ENCODE results near the gene ZNF326. TPM values are rescaled to one million over a fixed set of nuclear protein-coding genes. Genes with fewer than 3 reads are reported as not detected.

The ZNF326 gene
- total RNA-seq, 1 experiment from 2014 or later = 19.3 TPM

DNA sequence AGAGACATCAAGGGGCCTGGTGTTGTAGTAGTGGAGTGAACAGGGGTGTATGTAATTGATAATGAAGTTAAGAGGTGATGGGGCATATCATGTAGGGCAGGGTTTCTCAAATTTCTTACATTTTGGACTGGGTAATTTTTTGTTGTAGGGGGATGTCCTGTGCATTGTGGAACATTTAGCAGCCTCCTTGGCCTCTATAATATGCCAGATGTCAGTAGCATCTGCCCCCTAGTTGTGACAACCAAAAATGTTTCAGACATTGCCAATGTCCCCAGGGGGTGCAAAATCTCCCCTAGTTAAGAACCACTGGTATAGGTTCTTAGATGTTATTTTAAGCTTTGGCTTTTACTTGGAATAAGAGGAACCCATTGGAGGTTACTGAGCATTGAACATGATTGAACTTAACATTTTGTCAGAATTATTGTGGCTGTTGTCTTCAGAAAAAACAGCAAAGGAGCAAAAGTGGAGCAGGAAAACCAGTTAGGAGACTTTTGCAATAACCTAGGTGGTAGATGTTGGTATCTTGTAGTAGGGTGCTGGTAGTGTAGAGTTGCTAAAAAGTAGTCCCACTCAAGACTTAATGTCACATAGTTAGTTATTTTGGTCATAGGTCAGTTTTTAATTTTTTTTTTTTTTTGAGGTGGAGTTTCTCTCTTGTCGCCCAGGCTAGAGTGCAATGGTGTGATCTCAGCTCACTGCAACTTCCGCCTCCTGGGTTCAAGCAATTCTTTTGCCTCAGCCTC, 6.2 kb downstream of the ZNF326 start:
- Histone ChIP-seq H4K20me1 (ENCODE audit: insufficient read depth) (no peaks in the 10 kb centered on the region; the same call in 1 of the 2 replicates), H3K27ac (ENCODE audit: low read depth, low read length) (no peak overlapping the region), H3K79me2 (ENCODE audit: insufficient read depth, low read length) (peaks cover 98% of the 10 kb centered on the region), H3K9ac (ENCODE audit: low read length) (no peak overlapping the region), H3K4me1 (ENCODE audit: control insufficient read depth in 1 of 2, insufficient read depth in 2 of 2, low read length in 2 of 2) (peaks cover 3 to 4% of the 10 kb centered on the region in 2 experiments; a peak in 2 of 4 replicates), H3K4me3 (replicated peaks in 1 of 2; ENCODE audit: low read depth in 1 of 2, low read length in 2 of 2) (no peak overlapping the region), H3K4me2 (ENCODE audit: low read length) (no peak overlapping the region), H3K36me3 (ENCODE audit: control insufficient read depth in 1 of 2, insufficient read depth in 2 of 2, low read length in 2 of 2) (peaks cover 0 to 15% of the 10 kb centered on the region in 2 experiments; a peak in 2 of 4 replicates), H3K9me2 (ENCODE audit: insufficient read depth) (no peaks in the 10 kb centered on the region), H3K27me3 (ENCODE audit: insufficient read depth, low read length) (no peaks in the 10 kb centered on the region), H3K9me3 (ENCODE audit: control insufficient read depth in 1 of 2, insufficient read depth in 1 of 2, low read depth in 1 of 2, low read length in 2 of 2) (no peaks in the 10 kb centered on the region), H2AFZ (ENCODE audit: low read depth, low read length, poor library complexity, severe bottlenecking) (no peak overlapping the region)
- no TSS peak for BruUV-seq (replicated peaks)
- POLR2A ChIA-PET = no interaction called here
- TF ChIP-seq ELF1 (IDR thresholded peaks at IDR 0.05; ENCODE audit: borderline replicate concordance, low read depth) = no peak
- TF ChIP-seq, protein P1, sequence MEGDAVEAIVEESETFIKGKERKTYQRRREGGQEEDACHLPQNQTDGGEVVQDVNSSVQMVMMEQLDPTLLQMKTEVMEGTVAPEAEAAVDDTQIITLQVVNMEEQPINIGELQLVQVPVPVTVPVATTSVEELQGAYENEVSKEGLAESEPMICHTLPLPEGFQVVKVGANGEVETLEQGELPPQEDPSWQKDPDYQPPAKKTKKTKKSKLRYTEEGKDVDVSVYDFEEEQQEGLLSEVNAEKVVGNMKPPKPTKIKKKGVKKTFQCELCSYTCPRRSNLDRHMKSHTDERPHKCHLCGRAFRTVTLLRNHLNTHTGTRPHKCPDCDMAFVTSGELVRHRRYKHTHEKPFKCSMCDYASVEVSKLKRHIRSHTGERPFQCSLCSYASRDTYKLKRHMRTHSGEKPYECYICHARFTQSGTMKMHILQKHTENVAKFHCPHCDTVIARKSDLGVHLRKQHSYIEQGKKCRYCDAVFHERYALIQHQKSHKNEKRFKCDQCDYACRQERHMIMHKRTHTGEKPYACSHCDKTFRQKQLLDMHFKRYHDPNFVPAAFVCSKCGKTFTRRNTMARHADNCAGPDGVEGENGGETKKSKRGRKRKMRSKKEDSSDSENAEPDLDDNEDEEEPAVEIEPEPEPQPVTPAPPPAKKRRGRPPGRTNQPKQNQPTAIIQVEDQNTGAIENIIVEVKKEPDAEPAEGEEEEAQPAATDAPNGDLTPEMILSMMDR (IDR thresholded peaks at IDR 0.05 in 2 of 3, conservative IDR thresholded peaks at IDR 0.05 in 1 of 3; ENCODE audit: borderline replicate concordance in 1 of 3, insufficient read depth in 1 of 3, low read depth in 2 of 3, low read length in 2 of 3) = peak; percentile 11 to 53 (median 34); a peak in 4 of 6 replicates
- intact Hi-C loops (cut with micrococcal nuclease) = no loop called here
- CTCF ChIA-PET = interaction anchor here (0.5 kb wide), 1 partner anchor 16 kb away, joined by 5 read pairs; no protein-coding TSS in a partner anchor
- ATAC-seq (peak; percentile 73), DNase-seq (ENCODE audit: low read depth, low spot score) (no peak)
- RAD21 ChIA-PET (ENCODE audit: low non-redundant PET in 1 of 2, low total read pairs in 2 of 2, uncharacterized antibody in 2 of 2, unreplicated experiment in 2 of 2) = no interaction called here

- intact Hi-C loops (cut with micrococcal nuclease) = no loop called here
- no peaks in the 10 kb centered on the region for H3K27me3 ChIP-seq (ENCODE audit: insufficient read depth, low read length)
- no peak overlapping the region for H3K4me3 ChIP-seq (replicated peaks in 1 of 2; ENCODE audit: low read depth in 1 of 2, low read length in 2 of 2)
- no peak overlapping the region for H3K9ac ChIP-seq (ENCODE audit: low read length)
- no peaks in the 10 kb centered on the region for H3K9me2 ChIP-seq (ENCODE audit: insufficient read depth)
- no peak for DNase-seq (ENCODE audit: low read depth, low spot score)
- ChIA-PET POLR2A (no interaction called here), RAD21 (ENCODE audit: low non-redundant PET in 1 of 2, low total read pairs in 2 of 2, uncharacterized antibody in 2 of 2, unreplicated experiment in 2 of 2) (no interaction called here), CTCF (no interaction called here)
- no peak overlapping the region for H2AFZ ChIP-seq (ENCODE audit: low read depth, low read length, poor library complexity, severe bottlenecking)
- no peak for ATAC-seq
- no peaks in the 10 kb centered on the region for H3K4me1 ChIP-seq (ENCODE audit: control insufficient read depth in 1 of 2, insufficient read depth in 2 of 2, low read length in 2 of 2)
- no peak overlapping the region for H3K4me2 ChIP-seq (ENCODE audit: low read length)
- TF ChIP-seq EGR1 (IDR thresholded peaks at IDR 0.05; ENCODE audit: low read depth) = no peak
- no peak for TF ChIP-seq FOSL1 (IDR thresholded peaks at IDR 0.05; ENCODE audit: low read depth)
- TF ChIP-seq RAD21 (IDR thresholded peaks at IDR 0.05; ENCODE audit: low read depth) = no peak
- TF ChIP-seq, protein P2, sequence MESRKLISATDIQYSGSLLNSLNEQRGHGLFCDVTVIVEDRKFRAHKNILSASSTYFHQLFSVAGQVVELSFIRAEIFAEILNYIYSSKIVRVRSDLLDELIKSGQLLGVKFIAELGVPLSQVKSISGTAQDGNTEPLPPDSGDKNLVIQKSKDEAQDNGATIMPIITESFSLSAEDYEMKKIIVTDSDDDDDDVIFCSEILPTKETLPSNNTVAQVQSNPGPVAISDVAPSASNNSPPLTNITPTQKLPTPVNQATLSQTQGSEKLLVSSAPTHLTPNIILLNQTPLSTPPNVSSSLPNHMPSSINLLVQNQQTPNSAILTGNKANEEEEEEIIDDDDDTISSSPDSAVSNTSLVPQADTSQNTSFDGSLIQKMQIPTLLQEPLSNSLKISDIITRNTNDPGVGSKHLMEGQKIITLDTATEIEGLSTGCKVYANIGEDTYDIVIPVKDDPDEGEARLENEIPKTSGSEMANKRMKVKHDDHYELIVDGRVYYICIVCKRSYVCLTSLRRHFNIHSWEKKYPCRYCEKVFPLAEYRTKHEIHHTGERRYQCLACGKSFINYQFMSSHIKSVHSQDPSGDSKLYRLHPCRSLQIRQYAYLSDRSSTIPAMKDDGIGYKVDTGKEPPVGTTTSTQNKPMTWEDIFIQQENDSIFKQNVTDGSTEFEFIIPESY (IDR thresholded peaks at IDR 0.05; ENCODE audit: extremely low read depth, insufficient replicate concordance, low read length) = no peak
- no peak for TF ChIP-seq JUND (IDR thresholded peaks at IDR 0.05)
- no peak for TF ChIP-seq CBX3 (IDR thresholded peaks at IDR 0.05; ENCODE audit: low read depth)
- TF ChIP-seq ATF3 (IDR thresholded peaks at IDR 0.05) = no peak
- no peak for TF ChIP-seq SIN3A (IDR thresholded peaks at IDR 0.05; ENCODE audit: low read depth)
- TF ChIP-seq CEBPB (IDR thresholded peaks at IDR 0.05; ENCODE audit: low read depth) = no peak
- no peak for TF ChIP-seq TCF7L2 (IDR thresholded peaks at IDR 0.05; ENCODE audit: borderline replicate concordance, extremely low read depth, insufficient read depth, insufficient read length)
- no peak for TF ChIP-seq YY1 (IDR thresholded peaks at IDR 0.05; ENCODE audit: extremely low read depth, insufficient replicate concordance, low read depth, low read length)
- TF ChIP-seq EZH2 (IDR thresholded peaks at IDR 0.05) = no peak
- no peak for TF ChIP-seq SRF (IDR thresholded peaks at IDR 0.05; ENCODE audit: low read depth)
- no peak for TF ChIP-seq POLR2AphosphoS5 (IDR thresholded peaks at IDR 0.05; ENCODE audit: low read depth, low read length)
- TF ChIP-seq POLR2A (IDR thresholded peaks at IDR 0.05; ENCODE audit: borderline replicate concordance, extremely low read depth, insufficient read depth, insufficient read length) = no peak
- TF ChIP-seq ZFX (IDR thresholded peaks at IDR 0.05) = no peak
- peaks cover 70% of the 10 kb centered on the region for H3K79me2 ChIP-seq (ENCODE audit: insufficient read depth, low read length)
- no TSS peak for BruUV-seq (replicated peaks)
- H4K20me1 ChIP-seq (ENCODE audit: insufficient read depth) = no peaks in the 10 kb centered on the region; the same call in 1 of the 2 replicates
- H3K9me3 ChIP-seq (ENCODE audit: control insufficient read depth in 1 of 2, insufficient read depth in 1 of 2, low read depth in 1 of 2, low read length in 2 of 2) = no peaks in the 10 kb centered on the region
- H3K36me3 ChIP-seq (ENCODE audit: control insufficient read depth in 1 of 2, insufficient read depth in 2 of 2, low read length in 2 of 2) = peaks cover 14 to 35% of the 10 kb centered on the region in 2 experiments
- H3K27ac ChIP-seq (ENCODE audit: low read depth, low read length) = no peak overlapping the region
Measured at GRCh38 chr1:90007979-90008404, 13.1 kb downstream of the ZNF326 start.

Data from HCT116 (cell line).